Hematopoietic multipotent progenitor cell treated with erythropoietin and hydrocortisone succinate and interleukin-3 and kit ligand, for 15 days (in vitro differentiated cells): ENCODE measurements around the gene CROCC2.

ENCODE experiments used
- DNase-seq: peaks from one replicate; pipeline ENCODE4 v3.0.0-alpha.2; 2015; ENCODE audit warnings: low spot score

Gene CROCC2

GRCh38 chr2:240988571-240989271 lies 82.6 kb downstream of the CROCC2 start:
- DNase-seq, result no peak

GRCh38 chr2:240989451-240990265 lies 83.5 kb downstream of the CROCC2 start:
- no peak for DNase-seq

GRCh38 chr2:240990266-240990529 lies 84.1 kb downstream of the CROCC2 start:
- DNase-seq, result no peak

GRCh38 chr2:240990726-240991377 lies 84.7 kb downstream of the CROCC2 start:
- DNase-seq, result no peak

DNA sequence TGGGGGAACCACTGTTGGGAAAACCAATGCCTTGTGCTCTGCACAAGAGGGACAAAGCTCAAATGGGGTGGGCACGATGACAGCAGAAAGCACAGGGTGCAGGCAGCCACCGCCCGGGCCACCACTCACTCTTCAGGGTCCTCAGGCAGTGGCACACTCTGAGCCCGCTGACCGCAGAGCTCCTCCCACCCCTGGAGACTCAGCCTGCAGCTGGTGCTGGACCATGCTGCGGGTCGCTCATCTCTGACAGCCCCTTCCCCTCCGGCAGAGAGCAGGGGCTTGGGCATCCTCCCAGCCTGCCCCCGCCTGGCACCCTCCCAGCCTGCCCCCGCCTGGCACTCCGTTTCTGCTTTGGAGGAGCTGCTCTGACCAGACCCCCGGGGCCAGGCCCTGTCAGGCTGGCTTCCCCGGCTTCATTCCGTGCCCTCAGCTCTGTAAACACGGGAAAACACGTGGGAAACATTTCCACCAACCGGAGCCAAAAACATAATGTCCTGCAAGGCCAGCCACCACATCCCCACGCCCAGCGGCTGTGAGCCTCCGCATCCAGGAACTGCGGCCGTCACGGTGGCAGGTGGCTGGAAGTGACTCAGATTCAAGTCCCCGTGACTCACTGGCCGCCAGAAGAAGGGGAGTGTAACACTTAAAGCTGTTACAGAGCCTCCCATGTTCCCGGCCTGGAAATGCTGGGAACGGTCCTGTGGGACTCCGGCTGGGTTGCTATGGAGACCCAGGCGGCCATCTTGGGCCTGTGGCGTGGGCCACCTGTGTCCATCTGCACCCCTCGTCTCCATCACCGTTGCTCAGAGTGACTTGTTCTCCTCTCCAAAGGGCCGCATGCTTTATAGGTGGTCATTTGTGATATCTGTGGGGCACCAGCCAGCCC lies 85.5 kb downstream of the CROCC2 start:
- DNase-seq, result no peak

- no peak for DNase-seq
These were observed 86.6 kb downstream of the CROCC2 start for GRCh38 chr2:240992572-240993291.

DNA sequence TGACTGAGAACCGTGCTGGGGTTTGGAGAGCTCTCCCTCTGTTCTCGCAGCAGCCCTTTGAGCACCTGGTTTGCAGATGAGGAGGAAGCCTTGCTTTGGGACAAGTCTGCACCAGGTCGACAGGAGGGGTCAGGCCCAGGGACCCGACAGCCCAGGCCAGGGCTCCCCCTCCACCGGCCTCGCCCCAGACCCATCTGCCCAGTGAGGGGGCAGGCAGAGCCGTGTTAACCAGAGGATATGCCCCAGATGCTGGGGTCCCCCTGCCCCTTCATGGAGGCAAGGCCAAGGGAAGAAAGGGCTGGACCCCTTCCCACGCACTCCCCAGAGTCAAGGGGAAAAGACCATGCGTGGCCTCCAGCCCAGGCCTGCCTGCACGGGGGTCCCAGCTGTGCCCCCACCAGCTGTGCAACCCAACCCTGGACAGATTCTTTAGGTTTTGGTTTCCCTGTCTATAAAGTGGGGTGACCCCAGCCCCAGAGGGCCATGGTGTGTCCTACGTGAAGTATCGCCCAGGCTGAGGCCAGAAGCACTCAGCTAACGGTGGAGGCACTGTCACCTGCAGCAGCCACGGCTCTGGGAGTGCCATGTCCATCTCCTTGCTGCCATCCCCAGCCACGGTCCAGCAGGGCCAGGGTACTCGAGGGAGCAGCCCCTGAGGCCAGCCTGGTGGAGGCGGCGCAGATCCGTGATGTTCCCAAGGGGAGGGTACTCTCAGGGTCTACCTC lies 87.5 kb downstream of the CROCC2 start:
- DNase-seq, result no peak

- no peak for DNase-seq
These were observed 88.2 kb downstream of the CROCC2 start for GRCh38 chr2:240994171-240994896.

GRCh38 chr2:240995041-240996021 lies 89.2 kb downstream of the CROCC2 start:
- DNase-seq, result no peak

GRCh38 chr2:240996161-240996833 lies 90.2 kb downstream of the CROCC2 start:
- DNase-seq, result no peak

- no peak for DNase-seq
These were observed 90.7 kb downstream of the CROCC2 start for GRCh38 chr2:240996834-240997140.

- DNase-seq, result no peak
These were observed 91.2 kb downstream of the CROCC2 start for GRCh38 chr2:240997141-240997855.

- peak; percentile 51 for DNase-seq
These were observed 91.9 kb downstream of the CROCC2 start, which contains the start of gene SNED1 for GRCh38 chr2:240997856-240998705. Gene SNED1, plus strand, starts transcription at chr2:240998618. Its CDS starts 220 bp downstream, at chr2:240998838.

DNA sequence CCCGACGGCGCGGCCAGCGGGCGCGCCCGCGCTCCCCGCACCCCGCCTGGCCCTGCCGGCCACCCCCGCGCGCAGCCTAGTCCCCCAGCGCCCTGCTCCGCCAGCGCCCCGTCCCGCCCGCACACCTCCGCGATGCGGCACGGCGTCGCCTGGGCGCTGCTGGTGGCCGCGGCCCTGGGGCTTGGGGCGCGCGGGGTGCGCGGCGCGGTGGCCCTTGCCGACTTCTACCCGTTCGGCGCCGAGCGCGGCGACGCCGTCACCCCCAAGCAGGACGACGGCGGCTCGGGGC lies 92.5 kb downstream of the CROCC2 start:
- DNase-seq, result no peak

GRCh38 chr2:240998995-240999791 lies 93.1 kb downstream of the CROCC2 start:
- no peak for DNase-seq

GRCh38 chr2:240999873-241000541 lies 93.9 kb downstream of the CROCC2 start:
- no peak for DNase-seq
